ENCODE measurements around the gene SOAT2.

The SOAT2 gene

DNA sequence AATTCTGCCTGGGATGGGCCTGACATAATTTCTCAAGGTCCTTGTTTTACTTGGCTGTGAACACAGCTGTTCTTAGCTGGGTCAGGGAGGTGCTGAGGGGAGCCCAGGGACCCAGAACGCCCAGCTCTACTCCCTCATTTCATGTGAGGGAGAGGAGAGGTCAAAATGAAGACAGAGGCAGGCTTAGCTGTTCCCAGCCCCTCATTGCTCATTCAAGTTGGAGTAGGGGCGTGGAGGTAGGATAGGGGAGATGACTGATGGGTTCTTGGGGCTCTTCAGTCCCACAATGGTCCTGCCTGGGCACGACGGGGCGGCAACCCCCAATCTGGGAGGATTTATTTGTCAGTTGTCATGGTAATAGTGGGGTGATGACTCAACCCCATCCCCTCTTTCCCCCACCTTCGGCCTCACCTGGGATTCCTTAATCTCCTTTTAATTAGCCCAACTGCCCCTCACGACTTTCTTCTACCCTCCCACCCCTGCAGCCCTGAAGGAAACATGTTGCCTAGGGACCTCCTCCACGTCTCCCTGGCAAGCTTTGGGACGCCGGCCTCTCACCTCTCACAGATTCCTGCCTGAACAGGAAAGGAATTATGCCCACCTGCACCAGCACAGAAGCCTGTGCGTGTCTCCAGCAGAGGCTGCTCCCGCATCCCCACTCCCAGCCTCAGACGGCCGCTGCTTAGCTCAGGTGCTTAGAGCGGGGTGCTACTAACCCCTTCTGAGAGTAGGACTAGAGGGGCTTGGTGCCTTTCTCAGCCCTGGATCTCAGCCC, 34.3 kb upstream of the SOAT2 start:
- Histone ChIP-seq H3K4me1 (ENCODE audit: control insufficient read depth, insufficient read depth, low read length) (peaks cover 30% of the 10 kb centered on the region), H3K4me3 (ENCODE audit: low read length) (no peak overlapping the region), H3K36me3 (ENCODE audit: control insufficient read depth, insufficient read depth, low read length) (peaks cover 36% of the 10 kb centered on the region), H3K27me3 (ENCODE audit: control insufficient read depth, insufficient read depth, low read length) (no peaks in the 10 kb centered on the region), H3K9me3 (ENCODE audit: control insufficient read depth, low read length) (no peaks in the 10 kb centered on the region), H3K9ac (ENCODE audit: low read length) (no peak overlapping the region)

GRCh38 chr12:53069621-53070410, 33.5 kb upstream of the SOAT2 start:
- Histone ChIP-seq H3K9ac (ENCODE audit: low read length) (no peak overlapping the region), H3K4me3 (ENCODE audit: low read length) (no peak overlapping the region), H3K4me1 (ENCODE audit: control insufficient read depth, insufficient read depth, low read length) (peaks cover 34% of the 10 kb centered on the region), H3K27me3 (ENCODE audit: control insufficient read depth, insufficient read depth, low read length) (no peaks in the 10 kb centered on the region), H3K9me3 (ENCODE audit: control insufficient read depth, low read length) (no peaks in the 10 kb centered on the region), H3K36me3 (ENCODE audit: control insufficient read depth, insufficient read depth, low read length) (peaks cover 41% of the 10 kb centered on the region)

DNA sequence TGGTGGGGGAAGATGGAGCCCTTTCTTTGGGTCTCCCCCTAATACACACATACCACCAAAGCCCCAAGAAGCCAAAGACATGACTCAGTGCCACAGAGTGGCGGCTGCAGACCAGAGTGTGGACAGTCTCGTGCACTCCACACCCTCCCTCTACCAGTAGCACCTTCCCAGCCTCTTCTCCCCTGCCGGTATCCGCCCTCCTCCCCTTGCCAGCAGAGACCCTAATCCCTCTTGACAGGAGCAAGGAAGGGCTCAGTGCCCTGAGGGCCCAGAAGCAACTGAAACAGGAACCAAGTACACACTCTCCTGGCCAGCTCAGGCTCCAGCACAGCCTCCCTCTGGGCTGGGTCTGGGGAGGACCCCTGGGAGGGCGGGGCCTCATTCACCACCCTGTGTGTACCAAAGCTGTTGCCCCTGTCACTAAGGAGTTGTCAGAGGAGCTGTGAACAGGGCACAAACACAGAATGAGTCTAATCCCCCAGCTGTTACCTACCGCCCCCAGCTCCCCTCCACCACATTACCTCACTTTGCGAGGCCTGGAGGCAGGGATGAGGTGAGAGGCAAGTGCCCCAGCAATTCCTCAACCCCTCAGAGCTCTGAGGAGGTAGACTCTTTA, 32.3 kb upstream of the SOAT2 start:
- Histone ChIP-seq H3K36me3 (ENCODE audit: control insufficient read depth, insufficient read depth, low read length) (peaks cover 32% of the 10 kb centered on the region), H3K4me3 (ENCODE audit: low read length) (no peak overlapping the region), H3K27me3 (ENCODE audit: control insufficient read depth, insufficient read depth, low read length) (no peaks in the 10 kb centered on the region), H3K4me1 (ENCODE audit: control insufficient read depth, insufficient read depth, low read length) (peaks cover 28% of the 10 kb centered on the region), H3K9me3 (ENCODE audit: control insufficient read depth, low read length) (no peaks in the 10 kb centered on the region), H3K9ac (ENCODE audit: low read length) (no peak overlapping the region)

DNA sequence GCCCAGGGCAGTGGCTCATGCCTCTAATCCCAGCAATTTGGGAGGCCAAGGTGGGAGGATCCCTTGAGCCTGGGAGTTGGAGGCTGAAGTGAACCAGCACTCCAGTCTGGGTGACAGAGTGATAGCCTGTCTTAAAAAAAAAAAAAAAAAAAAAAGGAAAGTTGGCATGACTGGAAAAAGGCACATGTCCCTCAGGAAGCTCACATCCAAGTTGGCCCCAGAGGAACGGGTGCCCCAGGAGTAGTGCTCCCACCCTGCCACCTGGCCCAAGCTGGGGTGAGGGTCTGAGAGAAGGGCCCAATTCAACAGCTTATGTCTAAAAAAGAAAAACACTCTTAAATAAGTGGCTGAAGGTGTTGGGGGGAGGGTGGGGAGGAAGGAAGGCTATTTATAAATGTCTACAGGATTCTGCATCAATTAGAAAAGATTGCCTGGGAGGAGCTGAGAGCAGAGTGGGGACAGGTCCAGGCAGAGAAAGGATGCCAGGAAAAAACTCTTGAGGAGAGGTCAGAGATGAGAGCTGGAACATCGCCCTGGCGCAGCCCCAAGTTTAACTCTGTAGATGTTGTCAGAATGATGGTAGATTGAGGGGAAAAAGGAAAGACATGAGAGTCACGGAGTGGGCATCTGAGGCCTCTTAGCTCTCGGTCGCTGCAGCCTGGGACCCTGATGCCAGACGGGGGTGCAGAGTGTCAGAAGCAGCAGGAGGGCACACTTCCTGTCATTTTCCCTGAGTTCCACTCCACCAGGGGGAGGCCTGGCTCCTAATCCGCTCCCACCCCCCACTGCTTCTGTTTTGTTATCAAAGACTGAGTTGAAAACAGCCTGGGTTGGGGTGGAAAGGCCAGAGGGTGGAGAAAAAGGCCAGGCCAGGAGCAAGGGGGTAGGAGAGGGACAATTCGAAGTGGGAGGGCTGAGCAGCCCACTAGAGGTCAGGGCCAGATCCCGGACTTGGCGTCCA, 31.4 kb upstream of the SOAT2 start:
- peak overlapping the region; percentile 19 for H3K9ac ChIP-seq (ENCODE audit: low read length)
- no peaks in the 10 kb centered on the region for H3K9me3 ChIP-seq (ENCODE audit: control insufficient read depth, low read length)
- peaks cover 26% of the 10 kb centered on the region for H3K36me3 ChIP-seq (ENCODE audit: control insufficient read depth, insufficient read depth, low read length)
- peaks cover 29% of the 10 kb centered on the region for H3K4me1 ChIP-seq (ENCODE audit: control insufficient read depth, insufficient read depth, low read length)
- no peak overlapping the region for H3K4me3 ChIP-seq (ENCODE audit: low read length)
- H3K27me3 ChIP-seq (ENCODE audit: control insufficient read depth, insufficient read depth, low read length) = no peaks in the 10 kb centered on the region

GRCh38 chr12:53073881-53074280, 29.4 kb upstream of the SOAT2 start:
- peaks cover 21% of the 10 kb centered on the region for H3K36me3 ChIP-seq (ENCODE audit: control insufficient read depth, insufficient read depth, low read length)
- H3K27me3 ChIP-seq (ENCODE audit: control insufficient read depth, insufficient read depth, low read length) = no peaks in the 10 kb centered on the region
- H3K4me1 ChIP-seq (ENCODE audit: control insufficient read depth, insufficient read depth, low read length) = peaks cover 47% of the 10 kb centered on the region
- H3K9ac ChIP-seq (ENCODE audit: low read length) = no peak overlapping the region
- no peaks in the 10 kb centered on the region for H3K9me3 ChIP-seq (ENCODE audit: control insufficient read depth, low read length)
- H3K4me3 ChIP-seq (ENCODE audit: low read length) = no peak overlapping the region

GRCh38 chr12:53074283-53074998, 28.8 kb upstream of the SOAT2 start:
- Histone ChIP-seq H3K9ac (ENCODE audit: low read length) (no peak overlapping the region), H3K27me3 (ENCODE audit: control insufficient read depth, insufficient read depth, low read length) (no peaks in the 10 kb centered on the region), H3K4me3 (ENCODE audit: low read length) (no peak overlapping the region), H3K9me3 (ENCODE audit: control insufficient read depth, low read length) (no peaks in the 10 kb centered on the region), H3K36me3 (ENCODE audit: control insufficient read depth, insufficient read depth, low read length) (peaks cover 21% of the 10 kb centered on the region), H3K4me1 (ENCODE audit: control insufficient read depth, insufficient read depth, low read length) (peaks cover 47% of the 10 kb centered on the region)

DNA sequence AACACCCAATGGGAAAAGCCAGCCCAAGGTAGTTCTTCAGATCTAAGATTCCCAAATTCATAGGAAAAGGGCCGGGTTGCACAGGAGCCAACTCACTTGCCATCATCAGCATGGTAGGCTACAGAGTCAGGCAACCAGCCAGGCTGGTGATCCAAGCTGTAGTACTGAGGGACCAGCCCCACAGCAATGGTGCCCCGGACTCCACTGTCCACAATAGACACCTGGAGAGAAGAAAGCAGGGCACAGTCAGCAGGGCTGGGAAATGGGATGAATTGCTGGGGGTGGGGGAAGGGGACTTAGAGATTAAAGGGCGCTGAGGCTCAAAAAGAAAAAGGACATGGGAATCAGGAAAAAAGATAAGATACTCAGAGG, 28.3 kb upstream of the SOAT2 start:
- Histone ChIP-seq H3K36me3 (ENCODE audit: control insufficient read depth, insufficient read depth, low read length) (peaks cover 21% of the 10 kb centered on the region), H3K9ac (ENCODE audit: low read length) (no peak overlapping the region), H3K27me3 (ENCODE audit: control insufficient read depth, insufficient read depth, low read length) (no peaks in the 10 kb centered on the region), H3K4me1 (ENCODE audit: control insufficient read depth, insufficient read depth, low read length) (peaks cover 47% of the 10 kb centered on the region), H3K9me3 (ENCODE audit: control insufficient read depth, low read length) (no peaks in the 10 kb centered on the region), H3K4me3 (ENCODE audit: low read length) (no peak overlapping the region)

- H3K9ac ChIP-seq (ENCODE audit: low read length) = no peak overlapping the region
- H3K36me3 ChIP-seq (ENCODE audit: control insufficient read depth, insufficient read depth, low read length) = peaks cover 16% of the 10 kb centered on the region
- no peak overlapping the region for H3K4me3 ChIP-seq (ENCODE audit: low read length)
- H3K9me3 ChIP-seq (ENCODE audit: control insufficient read depth, low read length) = no peaks in the 10 kb centered on the region
- no peaks in the 10 kb centered on the region for H3K27me3 ChIP-seq (ENCODE audit: control insufficient read depth, insufficient read depth, low read length)
- peaks cover 43% of the 10 kb centered on the region for H3K4me1 ChIP-seq (ENCODE audit: control insufficient read depth, insufficient read depth, low read length)
Observed at GRCh38 chr12:53076461-53076860, 26.8 kb upstream of the SOAT2 start.

DNA sequence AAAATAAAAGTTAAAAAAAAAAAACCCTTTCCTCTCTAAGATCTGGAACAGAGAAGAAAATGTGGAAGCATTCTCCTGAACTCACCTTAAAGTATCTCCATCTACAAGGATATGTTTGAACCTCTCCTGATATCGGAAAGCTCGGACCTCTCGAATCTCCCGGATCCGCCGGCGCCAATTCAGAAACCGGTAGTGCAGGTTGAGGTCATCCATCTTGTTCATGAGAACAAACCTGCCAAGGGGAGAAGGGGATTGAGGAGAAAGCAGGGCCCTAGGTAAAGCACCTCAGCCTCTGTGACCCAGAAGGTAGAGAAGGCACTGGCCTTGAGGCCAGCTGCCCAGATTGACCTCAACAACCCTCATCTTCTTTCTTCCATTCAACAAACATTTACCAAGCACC, 26.3 kb upstream of the SOAT2 start:
- no peaks in the 10 kb centered on the region for H3K27me3 ChIP-seq (ENCODE audit: control insufficient read depth, insufficient read depth, low read length)
- no peak overlapping the region for H3K4me3 ChIP-seq (ENCODE audit: low read length)
- peaks cover 38% of the 10 kb centered on the region for H3K4me1 ChIP-seq (ENCODE audit: control insufficient read depth, insufficient read depth, low read length)
- H3K9ac ChIP-seq (ENCODE audit: low read length) = no peak overlapping the region
- H3K36me3 ChIP-seq (ENCODE audit: control insufficient read depth, insufficient read depth, low read length) = peaks cover 16% of the 10 kb centered on the region
- H3K9me3 ChIP-seq (ENCODE audit: control insufficient read depth, low read length) = no peaks in the 10 kb centered on the region

GRCh38 chr12:53078425-53079225, 24.7 kb upstream of the SOAT2 start:
- no peaks in the 10 kb centered on the region for H3K27me3 ChIP-seq (ENCODE audit: control insufficient read depth, insufficient read depth, low read length)
- peak overlapping the region; percentile 78 for H3K9ac ChIP-seq (ENCODE audit: low read length)
- peak overlapping the region; percentile 84 for H3K4me3 ChIP-seq (ENCODE audit: low read length)
- H3K4me1 ChIP-seq (ENCODE audit: control insufficient read depth, insufficient read depth, low read length) = peaks cover 29% of the 10 kb centered on the region
- no peaks in the 10 kb centered on the region for H3K9me3 ChIP-seq (ENCODE audit: control insufficient read depth, low read length)
- H3K36me3 ChIP-seq (ENCODE audit: control insufficient read depth, insufficient read depth, low read length) = peaks cover 11% of the 10 kb centered on the region
